Transverse colon (tissue), 4 donors: Measurements from ENCODE around the gene UNC13C. TPM values are rescaled to one million over a fixed set of nuclear protein-coding genes. Genes with fewer than 3 reads are reported as not detected.

ENCODE experiments used
- DNase-seq: peaks from one replicate; pipeline ENCODE4 v3.0.0-alpha.2; 2019
- H3K27ac ChIP-seq, 4 donors: fragments of 200-600 bp; sonication (generic); 2 replicates each; pipeline ENCODE4 v1.5.1; 2016 to 2018; ENCODE audit warnings: inconsistent platforms in 4 of 4
- H3K27me3 ChIP-seq: fragments of 200-600 bp; sonication (generic); 2 replicates; pipeline ENCODE4 v1.5.1; 2017; ENCODE audit warnings: inconsistent platforms
- H3K36me3 ChIP-seq, 4 donors: fragments of 200-600 bp; sonication (generic); 2 replicates each; pipeline ENCODE4 v1.5.1; 2017 to 2019; ENCODE audit warnings: inconsistent platforms in 4 of 4
- H3K4me1 ChIP-seq, 4 donors: fragments of 200-600 bp; sonication (generic); 2 replicates each; pipeline ENCODE4 v1.5.1; 2017 to 2020; ENCODE audit warnings: inconsistent platforms in 4 of 4
- H3K4me3 ChIP-seq, 4 donors: fragments of 200-600 bp; sonication (generic); 1 replicate in 1 of 4; 2 replicates in 3 of 4; pipeline versions ENCODE4 v1.5.1 to v1.6.1; 2017 to 2019; ENCODE audit warnings: inconsistent platforms in 4 of 4
- H3K9me3 ChIP-seq, 2 donors: fragments of 200-600 bp; sonication (generic); 2 replicates each; pipeline ENCODE4 v1.5.1; 2017 to 2019; ENCODE audit warnings: inconsistent platforms in 2 of 2
- CTCF ChIP-seq, 5 experiments: fragments of 200-600 bp in 3 of 5; fragments of 450-650 bp in 2 of 5; sonication (generic) in 3 of 5; IDR thresholded peaks; 1 replicate in 2 of 5; 2 replicates in 3 of 5; pipeline ENCODE4 v1.5.1; 2016 to 2017; ENCODE audit warnings: antibody characterized with exemption in 5 of 5, inconsistent platforms in 3 of 5, mild to moderate bottlenecking in 2 of 5, moderate library complexity in 1 of 5
- EP300 ChIP-seq: sonication (generic); formaldehyde crosslinking; IDR thresholded peaks from one replicate; pipeline ENCODE4 v1.6.1; 2017; ENCODE audit warnings: antibody characterized with exemption, low read depth
- POLR2A ChIP-seq: fragments of 450-650 bp; IDR thresholded peaks from one replicate; pipeline ENCODE4 v1.6.1; 2016; ENCODE audit warnings: antibody characterized with exemption, mild to moderate bottlenecking, moderate library complexity
- POLR2AphosphoS5 ChIP-seq, 3 donors: sonication (generic); formaldehyde crosslinking; IDR thresholded peaks; one replicate each; pipeline ENCODE4 v1.6.1; 2016; ENCODE audit warnings: antibody characterized with exemption in 3 of 3
- WGBS, 2 donors: methylation state at CpG; one replicate each; pipeline ENCODE4 v1.1.5; 2018; ENCODE audit warnings: low coverage in 1 of 2; 5-methylcytosine and 5-hydroxymethylcytosine counted together
- in situ Hi-C, 4 donors: fragments of 200-750 bp; cut with MboI; loops; one replicate each; pipeline versions ENCODE4 v1.15.0 to v1.15.1; 2017; ENCODE audit warnings: low sequenced_read_pairs in 3 of 4, low pct_ligation_motif_present in 1 of 4, low pct_unique_long_range_greater_than_20kb in 1 of 4
- intact Hi-C: fragments of 100-400 bp; cut with DNase I; formaldehyde crosslinking; loops from one replicate; pipeline ENCODE4 v1.15.1; 2023; ENCODE audit warnings: low total_unique reads
- total RNA-seq, 4 donors: library from RNA; depleted of rRNA; stranded (reverse); fragments of >200 nt; gene quantifications; one replicate each; pipeline ENCODE4 v1.1.0, GENCODE V29; 2016

UNC13C gene
- total RNA-seq, 4 donors from 2014 or later: 0.32 to 0.41 (median 0.40) TPM; not detected in 1

GRCh38 chr15:54636147-54636546 lies 657.9 kb downstream of the UNC13C start:
- Histone ChIP-seq H3K27ac (no peak overlapping the region), H3K4me3 (no peak overlapping the region), H3K36me3 (no peaks in the 10 kb centered on the region), H3K9me3 (no peaks in the 10 kb centered on the region), H3K27me3 (no peaks in the 10 kb centered on the region), H3K4me1 (no peaks in the 10 kb centered on the region)
- intact Hi-C loops: no loop called here
- 90% methylated on average over 4 of the region's 4 CpGs; no CpG with 5 or more reads in 1 of the 2 donors for WGBS, 2 donors
- in situ Hi-C loops: no loop called here
- no peak for DNase-seq
- no peak for TF ChIP-seq CTCF (IDR thresholded peaks at IDR 0.05)
- TF ChIP-seq POLR2AphosphoS5 (IDR thresholded peaks at IDR 0.05): no peak
- no peak for TF ChIP-seq EP300
- no peak for TF ChIP-seq POLR2A

- intact Hi-C loops: no loop called here
- DNase-seq: no peak
- Histone ChIP-seq H3K36me3 (no peaks in the 10 kb centered on the region), H3K9me3 (no peaks in the 10 kb centered on the region), H3K27ac (no peak overlapping the region), H3K4me3 (no peak overlapping the region), H3K27me3 (no peaks in the 10 kb centered on the region), H3K4me1 (no peaks in the 10 kb centered on the region)
- in situ Hi-C loops: no loop called here
- TF ChIP-seq POLR2AphosphoS5 (IDR thresholded peaks at IDR 0.05) (no peak), EP300 (no peak), CTCF (IDR thresholded peaks at IDR 0.05) (no peak), POLR2A (no peak)
These were observed 660.4 kb downstream of the UNC13C start for GRCh38 chr15:54638666-54639065.

- Histone ChIP-seq H3K9me3 (no peaks in the 10 kb centered on the region), H3K4me1 (no peaks in the 10 kb centered on the region), H3K27me3 (no peaks in the 10 kb centered on the region), H3K4me3 (no peak overlapping the region), H3K36me3 (no peaks in the 10 kb centered on the region), H3K27ac (no peak overlapping the region)
- intact Hi-C loops (no loop called here), in situ Hi-C loops (no loop called here)
- WGBS, 2 donors: 50 to 54% methylated on average over 2 of the region's 2 CpGs
- no peak for TF ChIP-seq POLR2A
- TF ChIP-seq POLR2AphosphoS5 (IDR thresholded peaks at IDR 0.05): no peak
- TF ChIP-seq CTCF (IDR thresholded peaks at IDR 0.05): no peak
- no peak for TF ChIP-seq EP300
- DNase-seq: no peak
These were observed 662.6 kb downstream of the UNC13C start for GRCh38 chr15:54640873-54641272.

- TF ChIP-seq CTCF (IDR thresholded peaks at IDR 0.05): no peak
- no peak for TF ChIP-seq EP300
- TF ChIP-seq POLR2AphosphoS5 (IDR thresholded peaks at IDR 0.05): no peak
- TF ChIP-seq POLR2A: no peak
- H3K27ac ChIP-seq: no peak overlapping the region
- no peaks in the 10 kb centered on the region for H3K36me3 ChIP-seq
- 80 to 84% methylated on average over 1 to 2 of the region's 2 CpGs for WGBS, 2 donors
- peaks cover 0 to 4% of the 10 kb centered on the region in 2 donors for H3K9me3 ChIP-seq
- DNase-seq: no peak
- H3K4me1 ChIP-seq: no peaks in the 10 kb centered on the region
- no peaks in the 10 kb centered on the region for H3K27me3 ChIP-seq
- intact Hi-C loops (no loop called here), in situ Hi-C loops (no loop called here)
- no peak overlapping the region for H3K4me3 ChIP-seq
These were observed 666.6 kb downstream of the UNC13C start for GRCh38 chr15:54644796-54645195.
